Retinal pigment epithelial cell (primary cell): ENCODE data around the gene MYB.
"Not testable (repeated sequence)": the region's sequence is repeated elsewhere in the genome, so short reads cannot be mapped to it uniquely, and the experiment has no call there.

Source experiments
- DNase-seq: peaks from one replicate; pipeline ENCODE4 v3.0.0-alpha.2; 2010; ENCODE audit warnings: low read depth
- H3K4me3 ChIP-seq: 2 replicates; pipeline ENCODE4 v1.5.1; 2011; ENCODE audit warnings: mild to moderate bottlenecking, low read length, control low read depth, moderate library complexity
- CTCF ChIP-seq: conservative IDR thresholded peaks from 2 replicates; pipeline ENCODE4 v1.5.1; 2011; ENCODE audit warnings: low read depth, low read length, control low read depth, inconsistent platforms

Gene MYB

GRCh38 chr6:135144673-135145062 is 36.4 kb upstream of the MYB start:
- no peak for DNase-seq
- TF ChIP-seq CTCF: no peak
- H3K4me3 ChIP-seq: no peak overlapping the region

DNA sequence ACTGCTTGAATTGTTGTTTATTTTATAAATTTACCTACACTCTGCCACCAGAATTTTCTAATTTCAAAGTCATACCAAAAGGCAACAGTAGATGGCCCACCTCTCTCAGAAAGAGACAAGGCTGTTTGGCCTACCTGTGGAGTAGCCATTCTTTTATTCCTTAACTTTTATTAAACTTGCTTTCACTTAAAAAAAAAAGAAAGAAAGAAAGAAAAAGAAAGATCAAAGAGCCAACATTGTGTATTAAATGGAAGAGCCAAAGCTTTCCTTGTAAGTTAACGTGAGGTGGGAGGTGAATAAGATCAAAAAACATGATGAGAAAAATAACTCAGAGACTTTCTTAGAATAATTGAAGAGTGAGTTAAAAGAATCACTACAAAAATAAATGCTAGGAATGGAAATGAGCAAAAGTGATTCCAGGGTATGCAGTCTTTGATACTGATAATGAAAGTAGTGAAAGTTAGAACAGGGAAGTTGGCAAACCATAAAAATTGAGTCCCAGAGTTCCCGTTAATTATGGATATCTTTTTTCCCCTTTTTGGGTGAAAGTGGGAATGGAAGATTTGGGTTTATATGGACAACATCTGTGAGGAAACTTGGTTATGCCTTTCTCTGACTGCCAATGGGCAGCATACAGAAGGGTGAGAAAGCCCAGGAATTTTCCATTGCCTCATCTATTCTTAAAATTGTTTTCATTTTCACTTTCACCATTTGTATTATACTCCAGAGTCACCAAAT is 35.9 kb upstream of the MYB start:
- no peak for DNase-seq
- no peak overlapping the region for H3K4me3 ChIP-seq
- peak; percentile 72 for TF ChIP-seq CTCF

- H3K4me3 ChIP-seq: no peak overlapping the region
- DNase-seq: no peak
- no peak for TF ChIP-seq CTCF
Measured at GRCh38 chr6:135146162-135146934, 34.8 kb upstream of the MYB start.

DNA sequence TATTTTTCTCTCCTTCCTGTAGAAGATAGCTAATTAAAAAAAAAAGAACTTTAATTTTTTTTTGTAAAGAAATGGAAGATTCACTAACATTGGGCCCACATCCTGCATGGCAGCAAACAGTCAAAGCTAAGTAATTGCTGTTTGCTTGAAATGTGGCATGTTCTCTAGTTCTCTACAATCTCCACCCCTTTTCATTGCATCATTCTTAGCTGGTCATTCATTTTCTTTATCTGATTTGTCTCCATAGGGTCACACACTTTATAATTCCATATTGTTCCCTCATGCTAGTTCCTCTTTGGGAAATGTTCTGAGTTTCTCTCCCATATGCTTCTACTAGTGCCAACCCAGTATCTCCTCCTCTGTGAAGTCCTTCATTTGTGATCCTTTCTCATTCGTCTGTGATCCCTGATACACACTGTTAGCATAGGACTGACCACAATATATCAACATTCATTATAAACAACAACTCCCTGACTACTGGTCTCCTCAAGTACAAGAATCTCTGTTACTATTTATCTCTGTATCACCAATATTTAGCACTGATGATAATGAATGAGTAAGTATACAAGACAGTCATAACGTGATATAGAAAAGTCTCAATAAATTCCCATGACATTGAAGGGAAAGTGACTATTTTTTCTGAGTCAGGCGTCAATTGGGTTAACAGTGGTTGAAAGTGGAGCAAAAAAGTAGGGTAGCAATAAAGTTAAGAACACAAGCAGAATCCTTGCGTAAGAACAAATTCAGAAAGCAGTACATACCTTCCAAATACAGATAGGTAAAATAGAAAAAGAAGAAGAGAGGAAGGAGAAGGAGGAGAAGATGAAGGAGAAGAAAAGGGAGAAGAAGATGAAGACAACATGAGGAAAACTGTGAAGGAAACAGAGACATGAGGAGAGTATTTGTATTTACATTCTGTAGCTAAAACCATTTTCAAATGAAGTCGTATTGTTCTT is 33.2 kb upstream of the MYB start:
- no peak for DNase-seq
- H3K4me3 ChIP-seq: no peak overlapping the region
- TF ChIP-seq CTCF: no peak

DNA sequence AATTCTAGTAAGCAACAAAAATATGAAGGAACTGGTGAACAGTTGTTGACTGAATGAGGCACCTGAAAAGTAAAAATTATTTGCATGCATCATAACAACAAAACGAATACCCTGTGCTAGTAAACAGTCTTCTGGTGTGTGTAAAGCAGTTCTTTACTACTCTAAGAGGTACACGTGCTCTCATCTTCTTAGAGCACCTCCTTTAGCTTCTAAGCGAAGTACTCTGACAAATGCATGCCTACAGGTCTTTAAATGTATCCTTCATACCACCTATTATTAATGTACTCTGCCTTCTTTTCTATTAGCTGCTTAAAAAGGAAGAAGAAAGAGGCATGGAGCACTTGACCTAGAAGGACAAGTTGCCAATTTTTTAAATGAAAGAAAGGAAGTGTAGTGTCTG is 32.2 kb upstream of the MYB start:
- no peak for TF ChIP-seq CTCF
- DNase-seq: no peak
- no peak overlapping the region for H3K4me3 ChIP-seq

DNA sequence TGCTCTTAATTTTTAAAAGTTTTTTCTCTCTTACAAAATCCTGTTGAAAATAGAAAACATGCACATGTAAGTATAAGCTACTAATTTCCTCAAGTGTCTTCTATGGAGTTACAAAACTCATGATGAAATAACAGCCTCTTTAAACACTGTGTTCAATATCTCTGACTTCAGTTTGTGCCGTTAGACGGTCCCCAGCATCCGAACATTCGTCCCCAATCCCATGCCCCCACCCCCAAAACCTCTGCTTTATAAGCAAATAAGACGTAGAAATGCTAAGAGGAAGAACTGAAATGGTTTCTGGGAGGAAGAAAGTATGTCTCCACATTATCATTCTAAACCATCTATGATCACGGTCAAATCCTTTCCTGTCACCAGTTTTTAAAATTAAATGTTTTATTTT is 31.7 kb upstream of the MYB start:
- no peak for DNase-seq
- H3K4me3 ChIP-seq: no peak overlapping the region

DNA sequence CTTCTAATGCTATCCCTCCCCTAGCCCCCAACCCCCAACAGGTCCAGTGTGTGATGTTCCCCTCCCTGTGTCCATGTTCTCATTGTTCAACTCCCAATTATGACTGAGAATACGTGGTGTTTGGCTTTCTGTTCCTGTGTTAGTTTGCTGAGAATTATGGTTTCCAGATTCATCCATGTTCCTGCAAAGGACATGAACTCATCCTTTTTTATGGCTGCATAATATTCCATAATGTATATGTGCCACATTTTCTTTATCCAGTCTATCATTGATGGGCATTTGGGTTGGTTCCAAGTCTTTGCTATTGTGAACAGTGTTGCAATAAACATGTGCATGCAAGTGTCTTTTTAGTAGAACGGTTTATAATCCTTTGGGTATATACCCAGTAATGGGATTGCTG is 30.6 kb upstream of the MYB start:
- not testable (repeated sequence) for H3K4me3 ChIP-seq, DNase-seq

More for the DNA sequence above, 31.7 kb upstream of the MYB start:
- TF ChIP-seq CTCF: no peak

- not testable (repeated sequence) for H3K4me3 ChIP-seq, DNase-seq
Measured at GRCh38 chr6:135154125-135154524, 27.0 kb upstream of the MYB start.
